WERI-Rb-1 (cell line): ENCODE data around the gene ENTREP3.

ENCODE experiments used
- DNase-seq: peaks from one replicate; pipeline ENCODE4 v3.0.0-alpha.2; 2020
- H3K27ac ChIP-seq: fragments of 250-450 bp; sonication (Bioruptor Pico); 2 replicates; pipeline ENCODE4 v1.5.1; 2020; ENCODE audit warnings: mild to moderate bottlenecking, moderate library complexity
- H3K27me3 ChIP-seq: fragments of 250-450 bp; sonication (Bioruptor Pico); 2 replicates; pipeline ENCODE4 v1.5.1; 2021; ENCODE audit warnings: mild to moderate bottlenecking, low read depth, moderate library complexity; ENCODE audit not compliant: insufficient read depth, severe bottlenecking
- H3K36me3 ChIP-seq: fragments of 250-450 bp; sonication (Bioruptor Pico); 2 replicates; pipeline ENCODE4 v1.5.1; 2020; ENCODE audit warnings: mild to moderate bottlenecking, moderate library complexity
- H3K4me3 ChIP-seq: 2 replicates; pipeline ENCODE4 v1.5.1; 2011; ENCODE audit warnings: low read depth, mild to moderate bottlenecking, control low read depth, low read length
- H3K9me3 ChIP-seq: fragments of 250-450 bp; sonication (Bioruptor Pico); 2 replicates; pipeline ENCODE4 v1.5.1; 2021; ENCODE audit warnings: mild to moderate bottlenecking, moderate library complexity; ENCODE audit not compliant: severe bottlenecking
- CTCF ChIP-seq: IDR thresholded peaks from 2 replicates; pipeline ENCODE4 v1.5.1; 2011; ENCODE audit warnings: low read depth, mild to moderate bottlenecking, control low read depth, inconsistent platforms, low read length

ENTREP3 gene

GRCh38 chr1:155202731-155203515 is 52.4 kb downstream of the ENTREP3 start:
- DNase-seq, result no peak
- H3K27me3 ChIP-seq, result no peaks in the 10 kb centered on the region
- TF ChIP-seq CTCF, result no peak
- peaks cover 61% of the 10 kb centered on the region for H3K36me3 ChIP-seq
- H3K27ac ChIP-seq, result no peak overlapping the region
- H3K4me3 ChIP-seq, result no peak overlapping the region
- H3K9me3 ChIP-seq, result no peaks in the 10 kb centered on the region

GRCh38 chr1:155202198-155202597 is 53.1 kb downstream of the ENTREP3 start:
- DNase-seq, result no peak
- H3K4me3 ChIP-seq, result no peak overlapping the region
- H3K36me3 ChIP-seq, result peaks cover 68% of the 10 kb centered on the region
- H3K27ac ChIP-seq, result no peak overlapping the region
- H3K27me3 ChIP-seq, result no peaks in the 10 kb centered on the region
- H3K9me3 ChIP-seq, result no peaks in the 10 kb centered on the region
- no peak for TF ChIP-seq CTCF

GRCh38 chr1:155200920-155201319 is 54.4 kb downstream of the ENTREP3 start:
- Histone ChIP-seq H3K36me3 (peaks cover 81% of the 10 kb centered on the region), H3K27me3 (no peaks in the 10 kb centered on the region), H3K9me3 (no peaks in the 10 kb centered on the region), H3K27ac (no peak overlapping the region), H3K4me3 (no peak overlapping the region)
- no peak for DNase-seq
- no peak for TF ChIP-seq CTCF

- TF ChIP-seq CTCF, result no peak
- H3K27me3 ChIP-seq, result no peaks in the 10 kb centered on the region
- no peak for DNase-seq
- H3K36me3 ChIP-seq, result peaks cover 85% of the 10 kb centered on the region
- no peak overlapping the region for H3K27ac ChIP-seq
- H3K9me3 ChIP-seq, result no peaks in the 10 kb centered on the region
- no peak overlapping the region for H3K4me3 ChIP-seq
Observed at GRCh38 chr1:155199792-155200191, 55.5 kb downstream of the ENTREP3 start.

- no peak for DNase-seq
- no peak for TF ChIP-seq CTCF
Observed at GRCh38 chr1:155198547-155198906, 56.8 kb downstream of the ENTREP3 start.

More at GRCh38 chr1:155198547-155198906, 56.8 kb downstream of the ENTREP3 start:
- Histone ChIP-seq H3K36me3 (peaks cover 82% of the 10 kb centered on the region), H3K9me3 (no peaks in the 10 kb centered on the region), H3K27me3 (no peaks in the 10 kb centered on the region), H3K27ac (no peak overlapping the region), H3K4me3 (no peak overlapping the region)
